ENCODE measurements around the gene SLC9C2.
"Not testable (repeated sequence)": the region's sequence is repeated elsewhere in the genome, so short reads cannot be mapped to it uniquely, and the experiment has no call there.

GRCh38 chr1:173464185-173464584 lies 138.7 kb downstream of the SLC9C2 start:
- not testable (repeated sequence) for TF ChIP-seq CTCF (IDR thresholded peaks at IDR 0.05 in 4 of 5, conservative IDR thresholded peaks at IDR 0.05 in 1 of 5); POLR2A (IDR thresholded peaks at IDR 0.05)
